ENCODE data around the gene PRKAG3. TPM values are rescaled to one million over a fixed set of nuclear protein-coding genes. Genes with fewer than 3 reads are reported as not detected.
A peak's percentile ranks its signal among the peaks of the same experiment; 100 is the strongest.

Gene PRKAG3
- total and polyA plus RNA-seq, 7 experiments from 2014 or later: not detected

GRCh38 chr2:218878486-218878885 is 46.9 kb upstream of the PRKAG3 start:
- H3K9me3 Mint-ChIP-seq: no peaks in the 10 kb centered on the region
- no peak for ATAC-seq
- Histone ChIP-seq H3K36me3 (ENCODE audit: control insufficient read depth in 2 of 3, insufficient read depth in 3 of 3, low read length in 3 of 3) (no peaks in the 10 kb centered on the region), H3K9me3 (ENCODE audit: control insufficient read depth in 2 of 3, low read length in 3 of 3) (no peaks in the 10 kb centered on the region), H3K4me3 (ENCODE audit: low read length) (no peak overlapping the region), H3K27ac (ENCODE audit: low read depth, low read length) (no peak overlapping the region), H3K27me3 (ENCODE audit: control insufficient read depth in 2 of 2, insufficient read depth in 2 of 2, low read length in 2 of 2) (peaks cover 8 to 11% of the 10 kb centered on the region in 2 donors), H3K4me1 (ENCODE audit: control insufficient read depth in 2 of 2, insufficient read depth in 2 of 2, low read length in 2 of 2) (peaks cover 30 to 41% of the 10 kb centered on the region in 2 donors)
- H3K4me1 Mint-ChIP-seq: peaks cover 19 to 54% (median 42%) of the 10 kb centered on the region in 7 donors
- intact Hi-C loops (cut with micrococcal nuclease): loop anchor here (5.0 kb wide), 4 partner anchors 34 to 399 kb away; partner anchors contain the start of gene DNAJB2 (in 1 of the 2)
- no peak for DNase-seq
- H3K4me3 Mint-ChIP-seq: peak overlapping the region in 2 of 10 donors; percentile 2 to 38
- peaks cover 6 to 77% (median 18%) of the 10 kb centered on the region in 5 donors for H3K27me3 Mint-ChIP-seq
- POLR2A ChIA-PET: interaction anchor here (13.5 kb wide), 1 partner anchor 15 kb away, joined by 305 read pairs; no protein-coding TSS in a partner anchor
- H3K27ac Mint-ChIP-seq: peak overlapping the region in 2 of 9 donors; percentile 31 to 62
- CTCF ChIA-PET: interaction anchor here (19.9 kb wide), 1 partner anchor 19 kb away, joined by 627 read pairs; no protein-coding TSS in a partner anchor
- no peaks in the 10 kb centered on the region for H3K36me3 Mint-ChIP-seq

GRCh38 chr2:218877891-218878290 is 46.3 kb upstream of the PRKAG3 start:
- H3K9me3 Mint-ChIP-seq: no peaks in the 10 kb centered on the region
- H3K27me3 Mint-ChIP-seq: peaks cover 10 to 77% (median 22%) of the 10 kb centered on the region in 5 donors
- no peak for DNase-seq
- Histone ChIP-seq H3K36me3 (ENCODE audit: control insufficient read depth in 2 of 3, insufficient read depth in 3 of 3, low read length in 3 of 3) (no peaks in the 10 kb centered on the region), H3K27ac (ENCODE audit: low read depth, low read length) (no peak overlapping the region), H3K4me3 (ENCODE audit: low read length) (no peak overlapping the region), H3K9me3 (ENCODE audit: control insufficient read depth in 2 of 3, low read length in 3 of 3) (no peaks in the 10 kb centered on the region), H3K27me3 (ENCODE audit: control insufficient read depth in 2 of 2, insufficient read depth in 2 of 2, low read length in 2 of 2) (peaks cover 8 to 14% of the 10 kb centered on the region in 2 donors), H3K4me1 (ENCODE audit: control insufficient read depth in 2 of 2, insufficient read depth in 2 of 2, low read length in 2 of 2) (peaks cover 27 to 42% of the 10 kb centered on the region in 2 donors)
- H3K27ac Mint-ChIP-seq: peak overlapping the region in 1 of 9 donors; percentile 31
- ChIA-PET POLR2A (interaction anchor here (0.5 to 13.5 kb wide), 2 partner anchors 15 to 624 kb away, joined by 3 to 305 read pairs; no protein-coding TSS in a partner anchor), CTCF (interaction anchor here (19.9 kb wide), 1 partner anchor 20 kb away, joined by 627 read pairs; no protein-coding TSS in a partner anchor)
- no peak overlapping the region for H3K4me3 Mint-ChIP-seq
- H3K4me1 Mint-ChIP-seq: peaks cover 19 to 54% (median 42%) of the 10 kb centered on the region in 7 donors
- intact Hi-C loops (cut with micrococcal nuclease): loop anchor here (5.0 kb wide), 4 partner anchors 34 to 399 kb away; partner anchors contain the start of gene DNAJB2 (in 1 of the 2)
- no peaks in the 10 kb centered on the region for H3K36me3 Mint-ChIP-seq
- no peak for ATAC-seq

DNA sequence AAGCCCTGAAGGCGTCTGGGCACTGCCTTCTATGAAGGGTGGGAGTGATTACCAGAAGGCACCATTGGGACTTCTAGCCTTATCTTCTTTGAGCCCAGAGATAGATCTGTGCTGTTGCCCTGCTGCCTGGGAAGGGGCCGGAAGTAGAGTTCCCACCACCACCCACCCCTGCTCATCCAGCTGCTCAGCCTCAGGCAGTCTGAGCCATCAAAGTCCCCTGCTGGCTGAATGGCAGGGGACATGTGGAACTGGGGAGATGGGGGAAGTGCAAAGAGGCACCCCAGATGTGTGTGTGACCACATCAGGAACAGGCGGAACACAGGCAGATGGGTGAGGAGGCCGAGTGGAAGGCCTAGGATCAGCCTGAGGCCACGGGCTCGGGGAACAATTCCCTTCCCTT is 45.7 kb upstream of the PRKAG3 start:
- no peaks in the 10 kb centered on the region for H3K9me3 ChIP-seq (ENCODE audit: control insufficient read depth in 2 of 3, low read length in 3 of 3)
- DNase-seq (no peak), ATAC-seq (no peak)
- Mint-ChIP-seq H3K4me1 (peaks cover 19 to 53% (median 40%) of the 10 kb centered on the region in 7 donors), H3K27me3 (peaks cover 12 to 77% (median 24%) of the 10 kb centered on the region in 5 donors), H3K4me3 (peak overlapping the region in 1 of 10 donors; percentile 25), H3K27ac (peak overlapping the region in 1 of 9 donors; percentile 16), H3K9me3 (no peaks in the 10 kb centered on the region), H3K36me3 (no peaks in the 10 kb centered on the region)
- H3K4me3 ChIP-seq (ENCODE audit: low read length): no peak overlapping the region
- H3K36me3 ChIP-seq (ENCODE audit: control insufficient read depth in 2 of 3, insufficient read depth in 3 of 3, low read length in 3 of 3): no peaks in the 10 kb centered on the region
- intact Hi-C loops (cut with micrococcal nuclease): loop anchor here (5.0 kb wide), 4 partner anchors 35 to 400 kb away; partner anchors contain the start of gene DNAJB2 (in 1 of the 2)
- H3K4me1 ChIP-seq (ENCODE audit: control insufficient read depth in 2 of 2, insufficient read depth in 2 of 2, low read length in 2 of 2): peaks cover 21 to 42% of the 10 kb centered on the region in 2 donors
- H3K27me3 ChIP-seq (ENCODE audit: control insufficient read depth in 2 of 2, insufficient read depth in 2 of 2, low read length in 2 of 2): peaks cover 8 to 18% of the 10 kb centered on the region in 2 donors
- POLR2A ChIA-PET: interaction anchor here (0.5 to 13.5 kb wide), 3 partner anchors 16 to 624 kb away, joined by 3 to 305 read pairs (median 3); no protein-coding TSS in a partner anchor
- CTCF ChIA-PET: interaction anchor here (1.6 to 19.9 kb wide), 3 partner anchors 10 to 21 kb away, joined by 3 to 627 read pairs (median 25); no protein-coding TSS in a partner anchor
- no peak overlapping the region for H3K27ac ChIP-seq (ENCODE audit: low read depth, low read length)

DNA sequence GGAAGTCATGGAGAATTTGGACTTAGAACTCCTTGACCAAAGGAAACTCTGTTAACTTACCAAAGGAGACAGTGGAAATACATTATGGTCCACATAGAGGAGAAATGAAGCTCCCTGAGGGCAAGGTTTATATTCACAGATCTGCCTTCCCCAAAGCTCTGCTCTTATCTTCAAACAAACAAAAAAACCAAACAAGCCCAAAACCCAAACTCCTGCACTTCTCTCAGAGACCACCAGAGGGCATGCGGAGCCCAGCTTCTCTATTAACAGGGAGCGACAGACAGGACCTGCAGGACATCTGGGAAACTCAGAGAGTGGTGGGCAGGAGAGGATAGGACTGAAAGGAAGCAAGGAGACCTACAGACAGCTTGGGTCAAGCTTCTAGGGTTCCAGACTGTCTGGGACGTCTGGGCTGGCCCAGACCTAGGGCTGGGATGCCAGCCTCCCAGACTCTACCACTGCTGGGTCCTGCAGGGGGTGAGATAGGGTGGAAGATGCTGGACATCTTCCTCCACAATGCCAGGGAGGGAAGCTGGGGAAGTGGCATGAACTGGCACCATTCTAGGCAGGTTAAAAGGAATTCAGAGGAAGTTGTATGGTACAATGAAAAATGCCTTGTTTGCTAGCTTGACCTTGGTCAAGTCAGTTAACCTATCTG is 45.1 kb upstream of the PRKAG3 start:
- intact Hi-C loops (cut with micrococcal nuclease): loop anchor here (1.0 to 5.0 kb wide), 7 partner anchors 22 to 401 kb away; partner anchors contain the start of gene DNAJB2 (in 1 of the 2)
- H3K27me3 Mint-ChIP-seq: peaks cover 18 to 77% (median 29%) of the 10 kb centered on the region in 5 donors
- Histone ChIP-seq H3K27ac (ENCODE audit: low read depth, low read length) (no peak overlapping the region), H3K27me3 (ENCODE audit: control insufficient read depth in 2 of 2, insufficient read depth in 2 of 2, low read length in 2 of 2) (peaks cover 8 to 18% of the 10 kb centered on the region in 2 donors), H3K4me3 (ENCODE audit: low read length) (no peak overlapping the region), H3K36me3 (ENCODE audit: control insufficient read depth in 2 of 3, insufficient read depth in 3 of 3, low read length in 3 of 3) (no peaks in the 10 kb centered on the region), H3K4me1 (ENCODE audit: control insufficient read depth in 2 of 2, insufficient read depth in 2 of 2, low read length in 2 of 2) (peaks cover 26 to 42% of the 10 kb centered on the region in 2 donors), H3K9me3 (ENCODE audit: control insufficient read depth in 2 of 3, low read length in 3 of 3) (no peaks in the 10 kb centered on the region)
- ChIA-PET POLR2A (interaction anchor here (0.6 to 13.5 kb wide), 3 partner anchors 16 to 207 kb away, joined by 3 to 305 read pairs (median 3); no protein-coding TSS in a partner anchor), CTCF (interaction anchor here (0.6 to 19.9 kb wide), 11 partner anchors 11 to 142 kb away, joined by 3 to 627 read pairs (median 3); no protein-coding TSS in a partner anchor)
- peaks cover 24 to 53% (median 43%) of the 10 kb centered on the region in 7 donors for H3K4me1 Mint-ChIP-seq
- no peaks in the 10 kb centered on the region for H3K36me3 Mint-ChIP-seq
- no peaks in the 10 kb centered on the region for H3K9me3 Mint-ChIP-seq
- H3K4me3 Mint-ChIP-seq: peak overlapping the region in 3 of 10 donors; percentile 1 to 19 (median 3)
- H3K27ac Mint-ChIP-seq: peak overlapping the region in 3 of 9 donors; percentile 48 to 53 (median 52)
- peak; percentile 24 for ATAC-seq
- peak in 8 of 9 donors; percentile 53 to 85 (median 74) for DNase-seq

DNA sequence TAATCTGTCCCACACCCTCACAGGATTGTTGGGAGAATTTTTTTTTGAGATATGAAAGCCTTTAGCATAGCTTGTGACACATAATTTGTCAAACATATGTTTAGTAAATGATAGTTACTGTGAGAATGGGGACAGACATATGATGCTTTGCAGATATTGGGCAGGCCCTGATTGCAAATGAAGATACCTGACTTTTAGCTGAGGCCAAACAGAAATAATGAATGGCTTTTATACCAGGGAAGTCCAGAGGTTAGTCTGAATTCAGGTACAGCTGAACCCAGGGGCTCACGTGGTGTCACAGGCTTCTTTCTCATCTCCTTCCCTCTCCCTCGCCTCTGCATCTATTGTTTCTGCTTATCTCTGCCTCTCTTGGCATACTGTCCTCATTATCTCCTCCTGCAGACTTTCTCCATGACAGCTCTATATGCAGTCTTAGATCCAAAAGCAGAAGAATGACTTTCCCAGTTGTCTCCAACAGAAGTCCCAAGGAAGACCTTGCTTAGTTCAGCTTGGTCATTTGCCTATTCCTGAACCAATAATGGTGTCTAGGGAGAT is 44.2 kb upstream of the PRKAG3 start:
- Mint-ChIP-seq H3K27me3 (peaks cover 22 to 76% (median 27%) of the 10 kb centered on the region in 5 donors), H3K27ac (no peak overlapping the region), H3K4me3 (no peak overlapping the region), H3K4me1 (peaks cover 24 to 49% (median 39%) of the 10 kb centered on the region in 7 donors), H3K36me3 (peaks cover 0 to 1% (median 0%) of the 10 kb centered on the region in 5 donors), H3K9me3 (no peaks in the 10 kb centered on the region)
- H3K9me3 ChIP-seq (ENCODE audit: control insufficient read depth in 2 of 3, low read length in 3 of 3): no peaks in the 10 kb centered on the region
- ATAC-seq (no peak), DNase-seq (no peak)
- no peaks in the 10 kb centered on the region for H3K36me3 ChIP-seq (ENCODE audit: control insufficient read depth in 2 of 3, insufficient read depth in 3 of 3, low read length in 3 of 3)
- no peak overlapping the region for H3K27ac ChIP-seq (ENCODE audit: low read depth, low read length)
- intact Hi-C loops (cut with micrococcal nuclease): loop anchor here (1.0 to 5.0 kb wide), 7 partner anchors 22 to 402 kb away; partner anchors contain the start of gene DNAJB2 (in 1 of the 2)
- no peak overlapping the region for H3K4me3 ChIP-seq (ENCODE audit: low read length)
- H3K27me3 ChIP-seq (ENCODE audit: control insufficient read depth in 2 of 2, insufficient read depth in 2 of 2, low read length in 2 of 2): peaks cover 8 to 18% of the 10 kb centered on the region in 2 donors
- POLR2A ChIA-PET: interaction anchor here (0.6 to 13.5 kb wide), 2 partner anchors 17 to 626 kb away, joined by 6 to 305 read pairs; no protein-coding TSS in a partner anchor
- CTCF ChIA-PET: interaction anchor here (0.6 to 19.9 kb wide), 12 partner anchors 11 to 141 kb away, joined by 3 to 627 read pairs (median 3); no protein-coding TSS in a partner anchor
- peaks cover 20 to 38% of the 10 kb centered on the region in 2 donors for H3K4me1 ChIP-seq (ENCODE audit: control insufficient read depth in 2 of 2, insufficient read depth in 2 of 2, low read length in 2 of 2)

All from naive thymus-derived CD4-positive, alpha-beta T cell (primary cell).